Measurements from ENCODE around the gene TCP11L2. TPM values are rescaled to one million over a fixed set of nuclear protein-coding genes. Genes with fewer than 3 reads are reported as not detected.

TCP11L2 gene
- total and polyA plus RNA-seq, 4 donors, result 16.9 to 109 (median 31.9) TPM

- Histone ChIP-seq H3K27me3 (ENCODE audit: control insufficient read depth, insufficient read depth, low read length) (no peaks in the 10 kb centered on the region), H3K27ac (ENCODE audit: low read depth, low read length) (no peak overlapping the region), H3K36me3 (ENCODE audit: control insufficient read depth, insufficient read depth, low read length) (no peaks in the 10 kb centered on the region), H3K4me1 (ENCODE audit: control insufficient read depth, insufficient read depth, low read length) (no peaks in the 10 kb centered on the region), H3K9me3 (ENCODE audit: control insufficient read depth, insufficient read depth, low read length) (no peaks in the 10 kb centered on the region), H3K4me3 (ENCODE audit: low read depth, low read length) (no peak overlapping the region)
- no CpG with 5 or more reads among the region's 2 CpGs for WGBS (ENCODE audit: insufficient coverage)
- no peak for DNase-seq (ENCODE audit: low read depth in 4 of 6, low spot score in 6 of 6)
These were observed 11.9 kb upstream of the TCP11L2 start for GRCh38 chr12:106290666-106291065.

GRCh38 chr12:106291342-106291741 lies 11.2 kb upstream of the TCP11L2 start:
- Histone ChIP-seq H3K4me1 (ENCODE audit: control insufficient read depth, insufficient read depth, low read length) (no peaks in the 10 kb centered on the region), H3K27ac (ENCODE audit: low read depth, low read length) (no peak overlapping the region), H3K36me3 (ENCODE audit: control insufficient read depth, insufficient read depth, low read length) (no peaks in the 10 kb centered on the region), H3K9me3 (ENCODE audit: control insufficient read depth, insufficient read depth, low read length) (no peaks in the 10 kb centered on the region), H3K27me3 (ENCODE audit: control insufficient read depth, insufficient read depth, low read length) (no peaks in the 10 kb centered on the region), H3K4me3 (ENCODE audit: low read depth, low read length) (no peak overlapping the region)
- WGBS (ENCODE audit: insufficient coverage), result 86% methylated on average over 2 of the region's 5 CpGs
- no peak for DNase-seq (ENCODE audit: low read depth in 4 of 6, low spot score in 6 of 6)

GRCh38 chr12:106292339-106292738 lies 10.2 kb upstream of the TCP11L2 start:
- Histone ChIP-seq H3K27ac (ENCODE audit: low read depth, low read length) (no peak overlapping the region), H3K27me3 (ENCODE audit: control insufficient read depth, insufficient read depth, low read length) (no peaks in the 10 kb centered on the region), H3K9me3 (ENCODE audit: control insufficient read depth, insufficient read depth, low read length) (no peaks in the 10 kb centered on the region), H3K36me3 (ENCODE audit: control insufficient read depth, insufficient read depth, low read length) (no peaks in the 10 kb centered on the region), H3K4me1 (ENCODE audit: control insufficient read depth, insufficient read depth, low read length) (no peaks in the 10 kb centered on the region), H3K4me3 (ENCODE audit: low read depth, low read length) (no peak overlapping the region)
- WGBS (ENCODE audit: insufficient coverage), result 100% methylated on average over 1 of the region's 5 CpGs
- DNase-seq (ENCODE audit: low read depth in 4 of 6, low spot score in 6 of 6), result no peak

- H3K27me3 ChIP-seq (ENCODE audit: control insufficient read depth, insufficient read depth, low read length), result no peaks in the 10 kb centered on the region
- no peak overlapping the region for H3K4me3 ChIP-seq (ENCODE audit: low read depth, low read length)
- no peaks in the 10 kb centered on the region for H3K9me3 ChIP-seq (ENCODE audit: control insufficient read depth, insufficient read depth, low read length)
- 87% methylated on average over 6 of the region's 8 CpGs for WGBS (ENCODE audit: insufficient coverage)
- no peaks in the 10 kb centered on the region for H3K4me1 ChIP-seq (ENCODE audit: control insufficient read depth, insufficient read depth, low read length)
- no peak for DNase-seq (ENCODE audit: low read depth in 4 of 6, low spot score in 6 of 6)
- no peaks in the 10 kb centered on the region for H3K36me3 ChIP-seq (ENCODE audit: control insufficient read depth, insufficient read depth, low read length)
- H3K27ac ChIP-seq (ENCODE audit: low read depth, low read length), result no peak overlapping the region
These were observed 6.2 kb upstream of the TCP11L2 start for GRCh38 chr12:106296179-106296877.

- no peak for DNase-seq (ENCODE audit: low read depth in 4 of 6, low spot score in 6 of 6)
- Histone ChIP-seq H3K27ac (ENCODE audit: low read depth, low read length) (no peak overlapping the region), H3K9me3 (ENCODE audit: control insufficient read depth, insufficient read depth, low read length) (no peaks in the 10 kb centered on the region), H3K27me3 (ENCODE audit: control insufficient read depth, insufficient read depth, low read length) (no peaks in the 10 kb centered on the region), H3K36me3 (ENCODE audit: control insufficient read depth, insufficient read depth, low read length) (no peaks in the 10 kb centered on the region), H3K4me1 (ENCODE audit: control insufficient read depth, insufficient read depth, low read length) (peaks cover 6% of the 10 kb centered on the region), H3K4me3 (ENCODE audit: low read depth, low read length) (no peak overlapping the region)
- no CpG with 5 or more reads among the region's 3 CpGs for WGBS (ENCODE audit: insufficient coverage)
These were observed 5.5 kb upstream of the TCP11L2 start for GRCh38 chr12:106297075-106297474.

GRCh38 chr12:106297681-106298080 lies 4.9 kb upstream of the TCP11L2 start:
- peaks cover 6% of the 10 kb centered on the region for H3K4me1 ChIP-seq (ENCODE audit: control insufficient read depth, insufficient read depth, low read length)
- no peaks in the 10 kb centered on the region for H3K9me3 ChIP-seq (ENCODE audit: control insufficient read depth, insufficient read depth, low read length)
- H3K36me3 ChIP-seq (ENCODE audit: control insufficient read depth, insufficient read depth, low read length), result no peaks in the 10 kb centered on the region
- no peak for DNase-seq (ENCODE audit: low read depth in 4 of 6, low spot score in 6 of 6)
- no peak overlapping the region for H3K27ac ChIP-seq (ENCODE audit: low read depth, low read length)
- H3K4me3 ChIP-seq (ENCODE audit: low read depth, low read length), result no peak overlapping the region
- H3K27me3 ChIP-seq (ENCODE audit: control insufficient read depth, insufficient read depth, low read length), result no peaks in the 10 kb centered on the region

GRCh38 chr12:106299202-106299774 lies 3.2 kb upstream of the TCP11L2 start:
- WGBS (ENCODE audit: insufficient coverage), result no CpG with 5 or more reads among the region's 4 CpGs

GRCh38 chr12:106300761-106301160 lies 1.8 kb upstream of the TCP11L2 start:
- DNase-seq (ENCODE audit: low read depth in 4 of 6, low spot score in 6 of 6), result no peak

More at GRCh38 chr12:106299202-106299774, 3.2 kb upstream of the TCP11L2 start:
- no peaks in the 10 kb centered on the region for H3K36me3 ChIP-seq (ENCODE audit: control insufficient read depth, insufficient read depth, low read length)
- H3K27me3 ChIP-seq (ENCODE audit: control insufficient read depth, insufficient read depth, low read length), result no peaks in the 10 kb centered on the region
- no peak for DNase-seq (ENCODE audit: low read depth in 4 of 6, low spot score in 6 of 6)
- no peaks in the 10 kb centered on the region for H3K9me3 ChIP-seq (ENCODE audit: control insufficient read depth, insufficient read depth, low read length)
- no peak overlapping the region for H3K27ac ChIP-seq (ENCODE audit: low read depth, low read length)
- no peak overlapping the region for H3K4me3 ChIP-seq (ENCODE audit: low read depth, low read length)
- H3K4me1 ChIP-seq (ENCODE audit: control insufficient read depth, insufficient read depth, low read length), result peaks cover 19% of the 10 kb centered on the region

GRCh38 chr12:106301241-106301610 lies 1.3 kb upstream of the TCP11L2 start:
- Histone ChIP-seq H3K27ac (ENCODE audit: low read depth, low read length) (no peak overlapping the region), H3K4me3 (ENCODE audit: low read depth, low read length) (no peak overlapping the region)

More at GRCh38 chr12:106300761-106301160, 1.8 kb upstream of the TCP11L2 start:
- H3K4me1 ChIP-seq (ENCODE audit: control insufficient read depth, insufficient read depth, low read length), result peaks cover 19% of the 10 kb centered on the region
- no CpG with 5 or more reads among the region's 1 CpG for WGBS (ENCODE audit: insufficient coverage)
- H3K4me3 ChIP-seq (ENCODE audit: low read depth, low read length), result no peak overlapping the region
- H3K9me3 ChIP-seq (ENCODE audit: control insufficient read depth, insufficient read depth, low read length), result no peaks in the 10 kb centered on the region
- no peaks in the 10 kb centered on the region for H3K27me3 ChIP-seq (ENCODE audit: control insufficient read depth, insufficient read depth, low read length)
- H3K27ac ChIP-seq (ENCODE audit: low read depth, low read length), result no peak overlapping the region
- no peaks in the 10 kb centered on the region for H3K36me3 ChIP-seq (ENCODE audit: control insufficient read depth, insufficient read depth, low read length)

More at GRCh38 chr12:106301241-106301610, 1.3 kb upstream of the TCP11L2 start:
- H3K4me1 ChIP-seq (ENCODE audit: control insufficient read depth, insufficient read depth, low read length), result peaks cover 19% of the 10 kb centered on the region
- no peaks in the 10 kb centered on the region for H3K27me3 ChIP-seq (ENCODE audit: control insufficient read depth, insufficient read depth, low read length)
- DNase-seq (ENCODE audit: low read depth in 4 of 6, low spot score in 6 of 6), result no peak
- no peaks in the 10 kb centered on the region for H3K9me3 ChIP-seq (ENCODE audit: control insufficient read depth, insufficient read depth, low read length)
- WGBS (ENCODE audit: insufficient coverage), result no CpG with 5 or more reads among the region's 1 CpG
- no peaks in the 10 kb centered on the region for H3K36me3 ChIP-seq (ENCODE audit: control insufficient read depth, insufficient read depth, low read length)
